Left ventricle myocardium inferior (tissue), 1 donor: Measurements from ENCODE around the gene GNG2. TPM values are rescaled to one million over a fixed set of nuclear protein-coding genes. Genes with fewer than 3 reads are reported as not detected.

Experiments used
- DNase-seq: peaks from one replicate; pipeline ENCODE4 v3.0.0-alpha.2; 2020
- H3K27ac ChIP-seq: fragments of 200-600 bp; replicated peaks from 2 replicates; pipeline ENCODE4 v1.8.0; 2021
- H3K27me3 ChIP-seq: fragments of 200-600 bp; 2 replicates; pipeline ENCODE4 v1.8.0; 2021; ENCODE audit warnings: low read depth
- H3K36me3 ChIP-seq: fragments of 200-600 bp; 2 replicates; pipeline ENCODE4 v1.8.0; 2021
- H3K4me1 ChIP-seq: fragments of 200-600 bp; 2 replicates; pipeline ENCODE4 v1.8.0; 2021
- H3K4me3 ChIP-seq: fragments of 200-600 bp; 2 replicates; pipeline ENCODE4 v1.8.0; 2021; ENCODE audit warnings: mild to moderate bottlenecking, moderate library complexity
- H3K9me3 ChIP-seq: fragments of 200-600 bp; replicated peaks from 2 replicates; pipeline ENCODE4 v1.8.0; 2021
- CTCF ChIP-seq: fragments of 200-600 bp; IDR thresholded peaks from 2 replicates; pipeline ENCODE4 v1.8.0; 2021; ENCODE audit warnings: antibody characterized with exemption, mild to moderate bottlenecking, borderline replicate concordance
- intact Hi-C: fragments of 100-400 bp; cut with micrococcal nuclease; formaldehyde crosslinking; loops from one replicate; pipeline ENCODE4 v1.11.0; 2022
- total RNA-seq: library from RNA; stranded (reverse); fragmentation: NEBNext Ultra II Directional; extraction: Animal tissue kit (Norgen Biotek cat#: 25700); gene quantifications from one replicate; pipeline ENCODE4 v1.2.1, GENCODE V29; 2021
- donor health status: DM: no; HTN: yes; CAD: no; lungs with severe emphysema.

The GNG2 gene
- total RNA-seq, 1 donor from 2014 or later, result 6.7 TPM

DNA sequence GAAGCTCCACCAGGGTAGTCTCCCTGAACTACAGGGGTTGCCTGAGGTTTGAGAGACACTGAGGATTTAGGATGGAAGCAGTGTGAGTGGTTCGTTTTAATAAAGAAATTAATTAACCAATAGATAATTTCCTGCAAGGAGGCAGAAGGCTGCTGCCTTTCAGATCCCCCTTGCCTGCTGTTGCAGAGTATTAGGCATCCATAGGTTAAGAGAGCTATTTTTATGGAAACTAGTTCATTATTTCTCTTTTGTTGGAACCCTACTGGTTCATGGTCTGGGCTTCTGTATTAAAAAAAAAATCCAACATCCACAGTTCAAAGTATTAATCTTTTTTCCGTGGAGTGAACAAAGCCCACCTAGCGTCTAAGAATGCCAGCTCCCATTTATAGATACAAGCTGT is 78.4 kb downstream of the GNG2 start:
- TF ChIP-seq CTCF, result no peak
- no peaks in the 10 kb centered on the region for H3K9me3 ChIP-seq
- H3K27me3 ChIP-seq, result no peaks in the 10 kb centered on the region
- H3K4me3 ChIP-seq, result no peak overlapping the region
- peaks cover 7% of the 10 kb centered on the region for H3K4me1 ChIP-seq
- no peak for DNase-seq
- H3K27ac ChIP-seq, result no peak overlapping the region
- intact Hi-C loops, result no loop called here
- no peaks in the 10 kb centered on the region for H3K36me3 ChIP-seq

- DNase-seq, result no peak
- Histone ChIP-seq H3K4me3 (no peak overlapping the region), H3K36me3 (no peaks in the 10 kb centered on the region), H3K27ac (no peak overlapping the region), H3K27me3 (no peaks in the 10 kb centered on the region), H3K4me1 (peaks cover 7% of the 10 kb centered on the region), H3K9me3 (no peaks in the 10 kb centered on the region)
- no peak for TF ChIP-seq CTCF
- intact Hi-C loops, result no loop called here
Measured at GRCh38 chr14:51939226-51939625, 78.8 kb downstream of the GNG2 start.

- no peak overlapping the region for H3K27ac ChIP-seq
- intact Hi-C loops, result no loop called here
Measured at GRCh38 chr14:51939755-51940301, 79.4 kb downstream of the GNG2 start.

DNA sequence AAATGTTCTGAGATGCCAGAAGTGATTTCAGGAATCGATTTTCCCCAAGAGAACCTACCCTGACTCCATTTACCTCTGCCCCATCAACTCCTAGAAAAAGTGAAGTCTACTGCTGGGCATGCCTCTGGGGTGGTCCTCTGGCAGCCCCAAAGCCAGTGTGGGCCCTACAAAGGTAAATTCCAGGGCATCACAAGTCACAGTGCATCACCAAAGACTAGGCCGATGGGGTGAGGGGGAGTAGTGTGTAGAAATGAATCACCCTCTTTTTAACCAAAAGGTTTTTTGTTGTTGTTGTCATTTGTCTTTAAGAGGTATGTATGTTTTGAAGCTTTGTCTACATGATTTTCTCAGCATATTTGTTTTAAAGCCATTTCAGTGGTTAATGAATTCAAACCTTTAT is 82.6 kb downstream of the GNG2 start:
- Histone ChIP-seq H3K9me3 (peaks cover 9% of the 10 kb centered on the region), H3K27ac (no peak overlapping the region), H3K4me1 (no peaks in the 10 kb centered on the region), H3K27me3 (no peaks in the 10 kb centered on the region), H3K4me3 (no peak overlapping the region), H3K36me3 (peaks cover 3% of the 10 kb centered on the region)
- intact Hi-C loops, result no loop called here
- no peak for TF ChIP-seq CTCF
- no peak for DNase-seq

More at GRCh38 chr14:51939755-51940301, 79.4 kb downstream of the GNG2 start:
- Histone ChIP-seq H3K27me3 (no peaks in the 10 kb centered on the region), H3K4me3 (no peak overlapping the region), H3K4me1 (peaks cover 7% of the 10 kb centered on the region), H3K9me3 (peaks cover under 1% of the 10 kb centered on the region), H3K36me3 (no peaks in the 10 kb centered on the region)
- no peak for DNase-seq
- no peak for TF ChIP-seq CTCF

GRCh38 chr14:51950007-51950406 is 89.6 kb downstream of the GNG2 start:
- Histone ChIP-seq H3K36me3 (peaks cover 10% of the 10 kb centered on the region), H3K9me3 (peaks cover 11% of the 10 kb centered on the region), H3K27me3 (no peaks in the 10 kb centered on the region), H3K27ac (no peak overlapping the region), H3K4me1 (peaks cover 12% of the 10 kb centered on the region), H3K4me3 (no peak overlapping the region)
- intact Hi-C loops, result no loop called here
- no peak for DNase-seq
- TF ChIP-seq CTCF, result no peak
